Activated T-helper 17 cell treated with anti-CD3 and anti-CD28 coated beads, Interleukin-2, amount 50 U/mL, for 72 hours (primary cell): ENCODE data around the gene SRD5A3. TPM values are rescaled to one million over a fixed set of nuclear protein-coding genes. Genes with fewer than 3 reads are reported as not detected.
"Not testable (repeated sequence)": the region's sequence is repeated elsewhere in the genome, so short reads cannot be mapped to it uniquely, and the experiment has no call there.

ENCODE experiments used
- ATAC-seq: fragments of 150-1000 bp; cut with Tn5 transposase; replicated peaks from 2 replicates; pipeline ENCODE4 v1.10.0; 2021; ENCODE audit warnings: mild to moderate bottlenecking, moderate library complexity
- H3K27ac Mint-ChIP-seq: one replicate; pipeline ENCODE4 v1.8.0; 2022; ENCODE audit warnings: mixed read lengths
- H3K27me3 Mint-ChIP-seq: one replicate; pipeline ENCODE4 v1.8.0; 2022; ENCODE audit warnings: mixed read lengths
- H3K36me3 Mint-ChIP-seq: one replicate; pipeline ENCODE4 v1.8.0; 2022; ENCODE audit warnings: low read depth, mild to moderate bottlenecking, mixed read lengths
- H3K4me1 Mint-ChIP-seq: one replicate; pipeline ENCODE4 v1.8.0; 2022; ENCODE audit warnings: mixed read lengths
- H3K4me3 Mint-ChIP-seq: one replicate; pipeline ENCODE4 v1.8.0; 2022; ENCODE audit warnings: mild to moderate bottlenecking, mixed read lengths
- H3K9me3 Mint-ChIP-seq: one replicate; pipeline ENCODE4 v1.8.0; 2022; ENCODE audit warnings: mixed read lengths
- total RNA-seq, 2 donors: library from RNA; stranded (reverse); gene quantifications; one replicate each; pipeline ENCODE4 v1.2.3, GENCODE V29; 2022

Gene SRD5A3
- total RNA-seq, 2 donors from 2014 or later = 5.1 to 7.7 TPM

DNA sequence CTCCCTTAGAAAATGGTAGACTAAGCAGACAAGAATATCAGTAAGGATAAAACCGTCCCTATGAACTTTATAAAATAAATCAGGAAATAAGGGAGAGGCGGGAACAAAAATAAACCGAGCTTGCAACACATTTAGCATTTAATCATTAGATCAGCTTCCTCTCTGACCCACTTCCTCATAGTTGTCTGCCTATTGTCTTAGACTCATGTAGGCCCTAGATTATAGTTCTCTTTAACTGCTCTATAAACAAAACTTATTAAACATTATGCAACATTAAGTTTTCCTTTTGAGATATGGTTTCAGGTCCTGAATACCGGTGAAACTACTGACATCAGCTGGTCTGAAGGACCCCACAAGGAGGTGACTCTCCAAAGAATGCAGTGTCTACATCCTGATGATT, 15.8 kb upstream of the SRD5A3 start:
- Mint-ChIP-seq H3K36me3 (no peaks in the 10 kb centered on the region), H3K4me1 (no peaks in the 10 kb centered on the region)

DNA sequence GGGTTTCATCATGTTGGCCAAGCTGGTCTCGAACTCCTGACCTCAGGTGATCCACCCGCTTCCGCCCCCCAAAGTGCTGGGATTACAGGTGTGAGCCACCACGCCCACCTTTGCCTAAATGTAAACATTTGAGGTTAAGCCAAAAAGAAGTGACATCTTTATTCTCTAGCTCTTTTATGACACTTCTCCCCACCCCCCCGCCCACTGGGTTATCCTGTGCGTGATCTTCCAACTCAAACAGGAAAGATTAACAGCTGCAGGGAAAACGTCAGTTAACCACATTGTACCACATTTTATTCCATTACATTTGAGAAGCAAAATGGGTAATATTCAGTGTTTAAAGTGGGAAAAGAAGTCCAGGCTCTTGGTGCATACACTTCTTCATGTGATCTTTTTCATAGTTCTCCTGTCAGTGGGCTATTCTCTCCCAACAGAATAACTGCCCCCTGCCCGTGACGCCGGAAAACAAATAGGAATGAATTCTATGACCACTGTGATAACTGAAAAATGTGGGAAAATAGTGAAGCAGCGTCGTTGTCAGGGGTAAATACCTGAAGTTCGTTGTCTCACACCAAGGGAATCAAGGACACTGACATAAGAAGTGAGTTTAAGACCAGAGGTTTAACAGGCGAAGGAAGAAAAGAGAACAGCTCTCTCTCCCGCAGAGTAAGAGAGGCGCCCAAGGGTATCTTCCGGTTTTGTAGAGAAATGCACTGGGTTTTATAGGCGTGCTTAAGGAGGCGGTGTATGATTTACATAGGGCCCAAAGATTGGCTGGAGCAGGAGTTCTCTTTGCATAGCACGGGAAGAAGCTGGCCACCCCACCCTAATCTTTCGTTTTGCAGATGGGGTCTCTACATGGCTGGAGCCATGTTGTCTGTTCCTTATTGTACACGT, 9.7 kb upstream of the SRD5A3 start:
- peak; percentile 49 for ATAC-seq
- Mint-ChIP-seq H3K27me3 (no peaks in the 10 kb centered on the region), H3K27ac (peak overlapping the region; percentile 57), H3K9me3 (no peaks in the 10 kb centered on the region), H3K4me1 (peaks cover 5% of the 10 kb centered on the region), H3K36me3 (no peaks in the 10 kb centered on the region), H3K4me3 (no peak overlapping the region)

More for the DNA sequence above, 15.8 kb upstream of the SRD5A3 start:
- no peak for ATAC-seq
- Mint-ChIP-seq H3K9me3 (no peaks in the 10 kb centered on the region), H3K27me3 (peaks cover 1% of the 10 kb centered on the region), H3K4me3 (no peak overlapping the region), H3K27ac (no peak overlapping the region)

- Mint-ChIP-seq H3K36me3 (no peaks in the 10 kb centered on the region), H3K9me3 (no peaks in the 10 kb centered on the region), H3K4me3 (peak overlapping the region; percentile 1), H3K27me3 (no peaks in the 10 kb centered on the region), H3K4me1 (peaks cover 5% of the 10 kb centered on the region), H3K27ac (no peak overlapping the region)
- peak; percentile 78 for ATAC-seq
Measured at GRCh38 chr4:55337944-55338343, 8.1 kb upstream of the SRD5A3 start.

GRCh38 chr4:55338486-55338885, 7.6 kb upstream of the SRD5A3 start:
- H3K27me3 Mint-ChIP-seq = no peaks in the 10 kb centered on the region
- H3K36me3 Mint-ChIP-seq = no peaks in the 10 kb centered on the region
- no peak overlapping the region for H3K27ac Mint-ChIP-seq
- no peak for ATAC-seq
- H3K9me3 Mint-ChIP-seq = no peaks in the 10 kb centered on the region
- peaks cover 5% of the 10 kb centered on the region for H3K4me1 Mint-ChIP-seq
- H3K4me3 Mint-ChIP-seq = no peak overlapping the region

DNA sequence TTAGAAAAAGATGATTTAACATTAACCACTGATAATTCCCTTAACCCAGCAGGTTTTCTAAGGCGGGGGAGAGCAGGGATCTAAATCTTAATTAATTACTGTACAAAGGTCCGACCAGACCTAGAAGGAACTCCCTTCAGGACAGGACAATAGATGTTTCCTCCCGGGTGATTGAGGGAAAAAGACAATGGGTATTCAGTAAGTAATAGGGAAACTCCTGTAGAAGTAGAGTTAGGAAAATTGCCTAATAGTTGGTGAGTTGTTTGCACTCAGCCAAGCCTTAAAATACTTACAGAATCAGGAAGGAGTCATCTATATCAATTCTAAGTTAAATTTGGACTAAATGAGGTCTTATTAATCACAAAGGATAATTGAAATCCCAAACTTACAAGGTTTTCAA, 5.8 kb upstream of the SRD5A3 start:
- H3K27me3 Mint-ChIP-seq = no peaks in the 10 kb centered on the region
- no peaks in the 10 kb centered on the region for H3K36me3 Mint-ChIP-seq
- H3K4me3 Mint-ChIP-seq = no peak overlapping the region
- no peaks in the 10 kb centered on the region for H3K9me3 Mint-ChIP-seq
- ATAC-seq = no peak
- H3K27ac Mint-ChIP-seq = no peak overlapping the region
- peaks cover 5% of the 10 kb centered on the region for H3K4me1 Mint-ChIP-seq

DNA sequence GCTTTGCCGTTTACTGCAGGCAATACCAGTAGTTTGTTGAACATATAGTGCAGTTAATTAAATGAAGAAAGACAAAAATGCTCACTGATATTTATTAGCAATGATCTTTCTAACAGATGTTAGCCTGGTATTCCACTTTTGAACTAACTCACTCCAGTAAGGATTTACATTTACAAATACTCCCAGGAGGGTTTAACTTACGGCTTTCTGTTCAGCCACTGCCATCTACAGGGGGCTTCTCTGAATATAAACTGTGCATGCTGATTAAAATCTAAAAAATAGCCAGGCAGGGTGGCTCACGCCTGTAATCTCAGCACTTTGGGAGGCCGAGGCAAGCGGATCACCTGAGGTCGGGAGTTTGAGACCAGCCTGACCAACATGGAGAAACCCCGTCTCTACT, 2.2 kb upstream of the SRD5A3 start:
- Mint-ChIP-seq H3K36me3 (no peaks in the 10 kb centered on the region), H3K9me3 (no peaks in the 10 kb centered on the region), H3K4me1 (no peaks in the 10 kb centered on the region), H3K27ac (no peak overlapping the region), H3K27me3 (no peaks in the 10 kb centered on the region), H3K4me3 (no peak overlapping the region)
- no peak for ATAC-seq

GRCh38 chr4:55345054-55345453, 988 bp upstream of the SRD5A3 start:
- ATAC-seq = no peak
- H3K9me3 Mint-ChIP-seq = no peaks in the 10 kb centered on the region

GRCh38 chr4:55346851-55347255, 811 bp downstream of the SRD5A3 start:
- H3K27ac Mint-ChIP-seq = peak overlapping the region; percentile 54
- ATAC-seq = no peak
- no peaks in the 10 kb centered on the region for H3K27me3 Mint-ChIP-seq
- H3K36me3 Mint-ChIP-seq = no peaks in the 10 kb centered on the region
- H3K4me3 Mint-ChIP-seq = peak overlapping the region; percentile 76
- no peaks in the 10 kb centered on the region for H3K9me3 Mint-ChIP-seq
- H3K4me1 Mint-ChIP-seq = no peaks in the 10 kb centered on the region

More at GRCh38 chr4:55345054-55345453, 988 bp upstream of the SRD5A3 start:
- Mint-ChIP-seq H3K27ac (no peak overlapping the region), H3K4me3 (no peak overlapping the region), H3K27me3 (no peaks in the 10 kb centered on the region), H3K4me1 (no peaks in the 10 kb centered on the region), H3K36me3 (no peaks in the 10 kb centered on the region)

- peak overlapping the region; percentile 54 for H3K27ac Mint-ChIP-seq
- H3K36me3 Mint-ChIP-seq = no peaks in the 10 kb centered on the region
- H3K4me3 Mint-ChIP-seq = peak overlapping the region; percentile 76
- no peaks in the 10 kb centered on the region for H3K4me1 Mint-ChIP-seq
- ATAC-seq = no peak
- H3K9me3 Mint-ChIP-seq = no peaks in the 10 kb centered on the region
- no peaks in the 10 kb centered on the region for H3K27me3 Mint-ChIP-seq
Measured at GRCh38 chr4:55347610-55348228, 1.7 kb downstream of the SRD5A3 start.

DNA sequence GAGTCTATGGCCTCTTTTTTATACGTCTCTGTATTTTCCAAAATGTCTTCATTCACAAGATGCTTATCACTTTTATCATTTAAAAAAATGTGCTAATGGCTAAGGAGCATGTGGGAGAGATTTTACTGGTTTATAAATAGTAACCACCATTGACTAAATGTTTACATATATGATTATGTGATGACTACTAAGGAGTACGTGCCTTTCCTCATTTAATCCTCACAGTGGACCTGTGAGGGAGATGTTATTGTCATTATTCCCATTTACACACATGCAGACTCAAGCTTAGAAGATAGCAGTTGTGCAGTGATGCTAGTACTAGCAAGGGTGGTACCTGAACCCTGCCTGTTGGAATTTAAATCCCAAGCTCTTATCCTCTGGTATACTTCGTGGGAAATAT, 2.4 kb downstream of the SRD5A3 start:
- ATAC-seq = no peak
- H3K9me3 Mint-ChIP-seq = no peaks in the 10 kb centered on the region
- no peaks in the 10 kb centered on the region for H3K27me3 Mint-ChIP-seq
- H3K4me1 Mint-ChIP-seq = no peaks in the 10 kb centered on the region
- H3K4me3 Mint-ChIP-seq = peak overlapping the region; percentile 76
- H3K36me3 Mint-ChIP-seq = no peaks in the 10 kb centered on the region
- peak overlapping the region; percentile 54 for H3K27ac Mint-ChIP-seq

DNA sequence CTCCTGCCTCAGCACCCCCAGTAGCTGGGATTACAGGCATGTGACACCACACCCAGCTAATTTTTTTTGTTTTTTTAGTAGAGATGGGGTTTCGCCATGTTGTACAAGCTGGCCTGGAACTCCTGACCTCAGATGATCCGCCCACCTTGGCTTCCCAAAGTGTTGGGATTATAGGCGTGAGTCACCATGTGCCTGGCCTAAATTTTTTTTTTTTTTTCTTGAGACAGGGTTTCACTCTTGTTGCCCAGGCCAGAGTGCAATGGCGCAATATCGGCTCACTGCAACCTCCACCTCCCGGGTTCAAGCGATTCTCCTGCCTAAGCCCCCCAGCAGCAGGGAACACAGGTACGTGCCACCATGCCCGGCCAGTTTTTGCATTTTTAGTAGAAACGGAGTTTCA, 4.8 kb downstream of the SRD5A3 start:
- not testable (repeated sequence) for H3K27ac Mint-ChIP-seq, H3K4me3 Mint-ChIP-seq, ATAC-seq, H3K9me3 Mint-ChIP-seq, H3K27me3 Mint-ChIP-seq, H3K36me3 Mint-ChIP-seq, H3K4me1 Mint-ChIP-seq

- Mint-ChIP-seq H3K27ac (no peak overlapping the region), H3K9me3 (no peaks in the 10 kb centered on the region), H3K4me1 (no peaks in the 10 kb centered on the region), H3K36me3 (no peaks in the 10 kb centered on the region), H3K27me3 (no peaks in the 10 kb centered on the region), H3K4me3 (no peak overlapping the region)
- ATAC-seq = no peak
Measured at GRCh38 chr4:55351824-55352223, 5.8 kb downstream of the SRD5A3 start.

GRCh38 chr4:55352726-55353125, 6.7 kb downstream of the SRD5A3 start:
- H3K27ac Mint-ChIP-seq = no peak overlapping the region
- no peaks in the 10 kb centered on the region for H3K36me3 Mint-ChIP-seq
- H3K27me3 Mint-ChIP-seq = no peaks in the 10 kb centered on the region
- no peak overlapping the region for H3K4me3 Mint-ChIP-seq
- no peaks in the 10 kb centered on the region for H3K9me3 Mint-ChIP-seq
- H3K4me1 Mint-ChIP-seq = no peaks in the 10 kb centered on the region
- ATAC-seq = no peak

GRCh38 chr4:55353228-55353747, 7.2 kb downstream of the SRD5A3 start:
- H3K27ac Mint-ChIP-seq, ATAC-seq, H3K4me3 Mint-ChIP-seq, H3K9me3 Mint-ChIP-seq, H3K27me3 Mint-ChIP-seq, H3K4me1 Mint-ChIP-seq, H3K36me3 Mint-ChIP-seq: not testable (repeated sequence)

DNA sequence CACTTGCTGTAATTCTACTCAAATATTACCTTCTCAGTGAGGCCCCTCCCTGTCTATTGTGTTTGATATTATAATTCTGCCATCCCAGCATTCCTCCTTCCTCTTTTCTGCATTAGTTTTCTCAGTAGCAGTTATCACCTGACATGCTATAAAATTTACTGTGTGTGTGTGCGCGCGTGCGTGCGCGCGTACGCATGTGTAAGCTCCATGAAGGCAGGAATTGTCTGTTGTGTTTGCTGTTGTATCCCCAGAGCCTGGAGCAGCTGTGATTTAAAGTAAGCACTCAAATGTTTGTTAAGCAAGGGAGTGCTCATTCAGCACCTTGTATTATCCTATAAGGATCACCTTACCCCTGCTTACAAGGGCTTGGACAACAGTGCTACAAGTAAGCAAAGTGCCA, 8.6 kb downstream of the SRD5A3 start:
- no peaks in the 10 kb centered on the region for H3K27me3 Mint-ChIP-seq

More for the DNA sequence above, 8.6 kb downstream of the SRD5A3 start:
- Mint-ChIP-seq H3K4me1 (peaks cover 5% of the 10 kb centered on the region), H3K4me3 (no peak overlapping the region), H3K9me3 (no peaks in the 10 kb centered on the region), H3K27ac (no peak overlapping the region), H3K36me3 (no peaks in the 10 kb centered on the region)
- no peak for ATAC-seq
